Occipital lobe (tissue), 2 donors: ENCODE data around the gene PRR35. TPM values are rescaled to one million over a fixed set of nuclear protein-coding genes. Genes with fewer than 3 reads are reported as not detected.
"Not testable (repeated sequence)": the region's sequence is repeated elsewhere in the genome, so short reads cannot be mapped to it uniquely, and the experiment has no call there.

Experiments used
- DNase-seq: peaks from one replicate; lab custom pipeline; 2025; lab: John Stamatoyannopoulos, UW
- total RNA-seq: library from RNA; depleted of rRNA; stranded (reverse); fragments of >200 nt; gene quantifications from one replicate; pipeline ENCODE4 v1.2.3, GENCODE V29; 2014

Gene PRR35
- total RNA-seq, 1 donor from 2014 or later = not detected

GRCh38 chr16:592518-593306, 32.5 kb downstream of the PRR35 start:
- peak; percentile 58 for DNase-seq

DNA sequence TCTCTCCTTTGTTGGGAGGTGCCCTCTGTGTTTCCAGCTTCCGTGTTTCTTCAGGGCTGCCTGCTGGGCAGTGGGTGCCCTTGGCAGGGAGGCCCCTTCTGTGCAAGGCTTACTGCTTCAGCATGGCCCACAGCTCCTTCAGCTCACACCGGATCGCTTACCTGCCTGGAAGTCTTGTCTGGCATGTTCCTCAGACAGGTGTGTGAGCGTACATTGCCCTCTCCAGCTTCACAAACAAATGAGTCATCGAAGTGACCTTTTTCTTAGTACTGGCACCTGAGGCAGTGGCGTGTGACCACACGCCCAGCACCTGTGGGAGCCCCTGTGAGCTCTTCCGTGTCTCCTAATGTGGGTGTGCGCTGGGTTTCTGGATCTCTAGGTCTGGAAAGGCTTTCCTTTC, 33.2 kb downstream of the PRR35 start:
- no peak for DNase-seq

DNA sequence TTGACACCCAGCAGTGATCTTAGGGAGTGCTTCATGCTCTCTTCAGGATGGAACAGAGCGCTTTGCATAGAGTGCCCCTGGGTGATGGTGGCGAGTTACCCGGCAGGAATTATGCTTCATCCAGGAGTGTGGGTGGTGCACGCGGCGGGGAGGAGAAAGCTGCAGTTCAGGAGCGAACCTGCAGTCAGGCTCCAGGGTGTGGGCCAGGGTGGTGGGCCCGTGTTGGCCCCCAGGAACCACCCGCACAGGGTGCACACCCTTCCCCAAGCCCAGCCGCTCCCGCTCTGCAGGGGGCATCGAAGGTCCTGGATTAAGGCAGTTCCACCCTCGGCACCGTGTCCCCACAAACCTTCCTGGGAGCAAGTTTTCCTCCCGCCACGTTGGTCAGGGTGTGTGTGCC, 33.6 kb downstream of the PRR35 start:
- no peak for DNase-seq

DNA sequence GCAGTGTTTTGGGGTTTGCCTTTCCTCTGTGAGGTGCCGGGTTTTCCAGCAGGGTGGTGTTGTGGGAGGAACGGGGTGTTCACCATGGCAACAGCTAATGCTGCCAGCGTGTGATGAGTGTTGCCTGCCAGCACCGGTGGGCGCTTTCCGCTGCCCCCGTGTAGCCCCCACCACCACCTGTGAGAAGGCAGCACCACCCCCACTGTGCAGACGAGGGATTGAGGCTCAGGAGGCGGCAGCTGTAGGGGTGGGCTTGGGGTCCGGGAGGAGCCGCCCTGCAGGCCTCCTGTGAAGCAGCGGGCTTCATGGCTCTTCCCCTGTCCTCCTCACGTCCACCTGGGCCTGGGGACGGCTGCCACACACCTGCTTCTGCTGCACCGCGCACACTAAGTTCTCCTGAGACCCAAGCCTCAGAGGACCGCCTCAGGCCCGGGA, 34.9 kb downstream of the PRR35 start:
- DNase-seq = no peak

DNA sequence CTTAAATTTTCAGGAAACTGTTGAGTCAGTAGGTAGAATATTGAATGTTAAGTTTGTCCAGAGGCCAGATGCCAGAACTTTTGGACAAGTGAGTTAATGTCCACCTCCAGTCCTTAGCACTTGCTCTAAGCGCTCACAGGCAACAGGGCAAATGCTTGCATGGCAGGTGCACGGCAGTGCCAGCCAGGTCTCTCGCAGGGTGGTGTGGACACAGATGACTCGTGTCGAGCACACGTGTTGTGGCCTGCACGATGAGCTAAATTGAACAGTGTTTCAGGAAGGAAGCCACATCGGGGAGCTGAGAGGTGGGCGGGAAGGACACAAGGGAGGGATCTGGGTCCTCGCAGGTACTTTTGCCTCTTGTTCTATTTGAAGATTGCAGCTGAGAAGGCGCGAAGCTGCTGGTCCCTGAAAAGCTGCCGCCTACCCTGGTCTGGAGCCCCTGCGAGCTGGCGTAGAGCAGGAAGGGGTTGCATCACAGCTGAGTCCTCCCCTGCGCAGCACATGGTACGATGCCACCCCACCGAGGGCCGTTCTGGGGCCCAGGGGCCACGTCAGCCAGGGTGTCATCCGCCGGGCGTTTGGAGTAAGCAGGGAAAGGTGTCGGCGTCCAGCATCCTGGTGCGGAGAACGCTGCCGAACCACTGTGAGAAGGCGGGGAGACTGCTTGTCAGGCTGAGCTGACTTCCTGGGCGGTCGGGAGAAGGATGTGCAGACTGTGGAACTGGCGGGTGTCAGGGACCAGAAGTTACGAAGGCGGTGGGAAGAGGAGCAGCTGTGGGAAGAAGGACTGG, 35.9 kb downstream of the PRR35 start:
- peak; percentile 73 for DNase-seq

- DNase-seq = no peak
Observed at GRCh38 chr16:596736-597060, 36.5 kb downstream of the PRR35 start.

- not testable (repeated sequence) for DNase-seq
Observed at GRCh38 chr16:597655-598054, 37.5 kb downstream of the PRR35 start.

- DNase-seq = no peak
Observed at GRCh38 chr16:598823-599739, 38.9 kb downstream of the PRR35 start.

GRCh38 chr16:600781-601180, 40.6 kb downstream of the PRR35 start:
- DNase-seq = no peak

DNA sequence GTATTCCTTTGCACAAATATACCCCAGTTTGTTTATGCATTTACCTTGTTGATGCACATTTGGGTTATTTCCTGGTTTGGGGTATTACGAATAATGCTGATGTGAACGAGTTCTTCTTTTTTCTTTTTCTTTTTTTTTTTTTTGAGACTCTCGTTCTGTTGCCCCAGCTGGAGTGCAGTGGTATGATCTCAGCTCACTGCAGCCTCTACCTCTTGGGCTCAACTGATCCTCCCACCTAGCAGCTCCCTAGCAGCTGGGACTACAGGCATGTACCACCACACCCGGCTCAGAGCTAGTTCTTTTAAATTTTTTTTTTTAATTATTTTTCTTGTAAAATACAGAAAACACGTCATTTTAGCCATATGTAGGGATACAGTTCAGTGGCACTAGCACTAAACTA, 43.7 kb downstream of the PRR35 start:
- no peak for DNase-seq

GRCh38 chr16:606656-607307, 46.6 kb downstream of the PRR35 start:
- DNase-seq = no peak

- DNase-seq = no peak
Observed at GRCh38 chr16:608019-608418, 47.8 kb downstream of the PRR35 start.

GRCh38 chr16:609316-609715, 49.1 kb downstream of the PRR35 start:
- DNase-seq = no peak

DNA sequence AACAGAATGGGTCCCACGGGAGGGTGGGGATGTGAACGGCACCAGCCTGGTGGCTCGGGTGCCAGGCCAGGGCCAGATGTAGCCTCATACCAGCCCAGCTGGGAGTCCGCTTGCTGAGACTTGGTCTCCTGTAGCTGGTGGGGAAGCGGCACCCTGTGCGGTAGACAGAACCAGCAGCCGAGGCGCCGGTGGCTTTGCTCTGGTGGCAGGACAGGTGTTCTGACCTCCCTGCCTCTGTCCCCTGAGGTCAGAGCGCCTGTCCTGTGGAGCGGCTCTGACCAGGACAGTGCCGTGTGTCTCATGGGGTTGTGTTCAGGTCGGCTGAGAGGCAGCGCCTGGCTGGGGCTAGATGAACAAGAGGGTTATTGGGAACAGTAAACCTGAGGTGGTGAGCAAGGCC, 49.8 kb downstream of the PRR35 start:
- no peak for DNase-seq

DNA sequence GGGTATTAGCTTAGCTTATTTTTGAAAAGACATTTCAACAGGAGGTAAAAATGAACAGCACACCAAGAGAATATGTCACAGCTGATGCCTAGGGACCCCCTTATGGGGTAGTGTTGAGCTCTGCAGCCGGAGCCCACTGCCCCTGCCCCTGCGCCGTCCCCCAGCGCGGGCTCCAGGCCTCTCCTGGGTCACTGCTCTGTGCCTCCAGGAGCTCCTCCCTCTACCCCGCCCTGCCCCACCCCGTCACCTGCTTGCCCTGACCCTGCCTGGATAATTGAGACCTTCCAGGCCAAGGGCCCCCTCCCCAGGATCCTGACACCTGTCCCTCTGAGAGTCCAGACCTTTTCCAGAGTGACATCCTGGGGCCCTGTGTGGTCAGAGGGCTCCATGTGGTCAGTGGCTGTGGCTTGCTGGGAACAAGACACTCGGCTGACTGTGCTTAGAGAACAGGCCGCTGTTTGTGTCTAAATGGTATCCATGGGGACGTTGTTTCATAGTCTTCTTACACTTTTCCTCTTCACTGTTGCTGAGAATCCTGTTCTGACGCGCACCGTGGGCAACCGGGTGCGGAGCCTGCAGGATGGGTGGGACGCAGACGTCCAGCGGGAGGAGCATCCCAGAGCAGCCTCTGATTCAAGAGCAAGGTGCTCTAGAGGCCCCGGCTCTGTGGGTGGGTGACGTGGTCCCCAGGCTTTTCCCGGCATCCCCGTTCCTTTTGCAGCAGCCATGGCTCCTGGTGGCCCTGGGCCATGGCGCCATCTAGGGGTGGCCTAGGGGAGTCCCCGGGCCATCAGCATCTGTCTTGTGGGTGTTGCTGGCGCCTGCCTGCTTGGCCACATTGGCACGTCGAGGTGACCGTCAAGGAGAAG, 50.6 kb downstream of the PRR35 start:
- no peak for DNase-seq

- no peak for DNase-seq
Observed at GRCh38 chr16:615122-615521, 54.9 kb downstream of the PRR35 start.
